NOMO-1 treated with DMSO at 0.1 percent for 48 hours (cell line): ENCODE results near the gene NNAT.
A peak's percentile ranks its signal among the peaks of the same experiment; 100 is the strongest.
"Not testable (repeated sequence)": the region's sequence is repeated elsewhere in the genome, so short reads cannot be mapped to it uniquely, and the experiment has no call there.

Source experiments
- DNase-seq: peaks from one replicate; lab custom pipeline; 2025; ENCODE audit not compliant: unreplicated experiment; lab: John Stamatoyannopoulos, UW

NNAT gene

GRCh38 chr20:37540001-37540400 is 19.0 kb downstream of the NNAT start:
- DNase-seq: no peak

- DNase-seq: not testable (repeated sequence)
Measured at GRCh38 chr20:37540838-37541237, 19.8 kb downstream of the NNAT start.

GRCh38 chr20:37541326-37541725 is 20.3 kb downstream of the NNAT start:
- no peak for DNase-seq

- no peak for DNase-seq
Measured at GRCh38 chr20:37542281-37542680, 21.2 kb downstream of the NNAT start.

- DNase-seq: peak; percentile 24
Measured at GRCh38 chr20:37543828-37544227, 22.8 kb downstream of the NNAT start.

GRCh38 chr20:37544386-37544785 is 23.3 kb downstream of the NNAT start:
- no peak for DNase-seq

GRCh38 chr20:37545516-37545915 is 24.5 kb downstream of the NNAT start:
- DNase-seq: no peak

- DNase-seq: no peak
Measured at GRCh38 chr20:37547912-37548311, 26.9 kb downstream of the NNAT start.

- DNase-seq: not testable (repeated sequence)
Measured at GRCh38 chr20:37550101-37550920, 29.3 kb downstream of the NNAT start.

- not testable (repeated sequence) for DNase-seq
Measured at GRCh38 chr20:37551660-37552059, 30.6 kb downstream of the NNAT start.

- DNase-seq: no peak
Measured at GRCh38 chr20:37552415-37552814, 31.4 kb downstream of the NNAT start.

GRCh38 chr20:37554721-37555298 is 33.8 kb downstream of the NNAT start:
- not testable (repeated sequence) for DNase-seq

GRCh38 chr20:37556538-37556937 is 35.5 kb downstream of the NNAT start:
- DNase-seq: no peak

GRCh38 chr20:37558306-37558705 is 37.3 kb downstream of the NNAT start:
- DNase-seq: no peak

GRCh38 chr20:37558779-37559178 is 37.7 kb downstream of the NNAT start:
- no peak for DNase-seq

GRCh38 chr20:37559312-37560027 is 38.4 kb downstream of the NNAT start:
- DNase-seq: no peak

GRCh38 chr20:37560629-37561028 is 39.6 kb downstream of the NNAT start:
- no peak for DNase-seq

- no peak for DNase-seq
Measured at GRCh38 chr20:37562695-37563480, 41.8 kb downstream of the NNAT start.

- DNase-seq: no peak
Measured at GRCh38 chr20:37564016-37564387, 43.0 kb downstream of the NNAT start.

GRCh38 chr20:37564388-37565133 is 43.5 kb downstream of the NNAT start:
- DNase-seq: no peak
